Measurements from ENCODE around the gene VPS54.
"Not testable (repeated sequence)": the region's sequence is repeated elsewhere in the genome, so short reads cannot be mapped to it uniquely, and the experiment has no call there.

The VPS54 gene

DNA sequence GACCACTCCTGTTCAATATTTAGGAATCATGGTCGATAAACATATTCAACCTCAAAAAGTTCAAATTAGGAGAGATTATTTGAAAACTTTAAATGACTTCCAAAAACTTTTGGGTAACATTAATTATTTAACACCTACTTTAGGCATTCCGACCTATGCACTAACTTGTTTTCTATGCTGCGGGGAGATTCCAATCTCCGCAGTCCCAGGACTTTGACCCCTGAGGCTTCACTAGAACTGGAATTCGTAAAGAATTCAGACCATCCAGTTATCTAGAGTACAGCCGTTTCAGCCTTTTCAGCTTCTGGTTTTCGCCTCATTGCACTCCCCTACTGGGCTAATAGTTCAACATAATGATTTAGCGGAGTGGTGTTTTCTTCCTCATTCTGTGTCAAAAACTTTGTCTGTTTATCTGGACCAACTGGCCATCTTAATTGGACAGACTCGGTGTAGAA lies 26.1 kb downstream of the VPS54 start:
- not testable (repeated sequence) for DNase-seq

DNA sequence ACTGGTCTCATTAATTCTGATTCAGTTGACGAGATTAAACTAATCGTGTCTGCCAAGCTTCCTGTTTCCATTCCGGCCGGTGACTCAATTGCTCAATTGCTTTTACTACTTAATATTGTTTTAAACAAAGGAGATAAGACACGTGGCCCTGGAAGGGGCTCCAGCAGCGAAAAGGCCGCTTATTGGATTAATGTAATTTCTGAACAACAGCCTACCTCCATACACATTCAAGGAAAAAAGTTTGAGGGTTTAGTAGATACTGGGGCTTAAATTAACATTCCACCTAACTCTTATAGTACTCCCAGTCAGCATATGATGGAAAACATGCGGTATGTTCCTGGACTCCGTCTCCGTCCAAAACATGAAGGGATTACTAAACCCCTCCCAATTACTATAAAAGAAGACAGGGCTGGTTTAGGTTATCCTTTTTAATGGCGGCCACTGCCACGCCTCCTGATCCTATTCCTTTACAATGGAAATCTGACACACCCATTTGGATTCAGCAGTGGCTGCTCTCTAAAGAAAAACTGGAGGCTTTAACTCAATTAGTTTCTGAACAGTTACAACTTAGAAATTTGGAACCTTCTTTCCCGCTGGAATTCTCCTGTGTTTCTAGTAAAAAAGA lies 27.1 kb downstream of the VPS54 start:
- no peak for DNase-seq

DNA sequence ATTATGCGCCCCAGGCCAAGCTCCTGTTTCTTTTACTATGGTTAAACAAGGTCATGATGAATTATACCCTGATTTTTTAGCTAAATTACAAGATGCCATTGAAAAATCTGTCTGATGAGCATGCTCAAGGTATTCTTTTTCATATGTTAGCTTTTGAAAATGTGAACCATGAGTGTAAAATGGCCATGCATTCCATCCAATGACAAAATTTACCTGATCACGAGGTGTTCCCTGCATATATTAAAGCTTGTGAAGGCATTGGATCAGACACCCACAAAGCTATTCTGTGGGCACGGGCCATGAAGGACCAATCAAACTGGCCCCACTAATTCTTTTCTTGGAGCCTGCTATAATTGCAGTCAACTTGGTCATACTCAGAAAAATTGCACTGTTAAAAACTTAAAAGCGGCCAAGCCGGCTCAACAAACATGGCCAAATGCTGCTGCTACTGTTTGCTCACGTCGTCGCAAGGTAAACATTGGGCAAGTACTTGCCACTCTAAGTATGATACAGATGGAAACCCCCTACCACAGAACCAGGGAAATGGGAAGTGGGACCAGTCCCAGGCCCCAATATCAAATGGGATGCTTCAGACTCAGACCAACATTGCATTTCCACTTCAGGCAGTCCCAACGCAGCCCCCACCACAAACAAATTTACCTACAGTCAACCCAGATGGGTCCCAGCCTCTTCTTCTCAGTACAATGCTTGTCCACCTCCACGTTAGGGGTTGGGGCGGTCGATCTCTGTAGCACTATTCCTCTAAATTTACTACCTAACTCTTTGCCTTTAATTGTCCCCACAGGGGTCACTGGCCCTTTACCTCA lies 27.8 kb downstream of the VPS54 start:
- not testable (repeated sequence) for DNase-seq

DNA sequence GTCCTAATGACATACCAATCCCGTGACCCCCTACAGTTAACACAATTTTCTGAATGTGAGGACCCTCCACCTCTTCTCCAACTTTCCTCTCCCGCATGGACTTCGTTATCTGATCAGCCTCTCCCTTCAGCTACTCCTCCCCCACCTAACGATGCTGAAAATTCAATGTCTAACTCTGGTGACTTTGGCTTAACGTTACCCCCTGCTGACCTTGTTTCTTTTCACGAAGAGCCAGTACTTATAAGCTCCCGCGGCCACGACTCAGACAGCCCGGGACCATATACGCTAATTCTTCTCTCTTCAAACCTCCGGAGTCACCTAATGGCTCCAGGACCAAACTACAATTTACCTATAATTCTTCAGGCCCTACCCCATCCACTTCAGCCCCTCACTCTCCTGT lies 29.2 kb downstream of the VPS54 start:
- DNase-seq = no peak

DNA sequence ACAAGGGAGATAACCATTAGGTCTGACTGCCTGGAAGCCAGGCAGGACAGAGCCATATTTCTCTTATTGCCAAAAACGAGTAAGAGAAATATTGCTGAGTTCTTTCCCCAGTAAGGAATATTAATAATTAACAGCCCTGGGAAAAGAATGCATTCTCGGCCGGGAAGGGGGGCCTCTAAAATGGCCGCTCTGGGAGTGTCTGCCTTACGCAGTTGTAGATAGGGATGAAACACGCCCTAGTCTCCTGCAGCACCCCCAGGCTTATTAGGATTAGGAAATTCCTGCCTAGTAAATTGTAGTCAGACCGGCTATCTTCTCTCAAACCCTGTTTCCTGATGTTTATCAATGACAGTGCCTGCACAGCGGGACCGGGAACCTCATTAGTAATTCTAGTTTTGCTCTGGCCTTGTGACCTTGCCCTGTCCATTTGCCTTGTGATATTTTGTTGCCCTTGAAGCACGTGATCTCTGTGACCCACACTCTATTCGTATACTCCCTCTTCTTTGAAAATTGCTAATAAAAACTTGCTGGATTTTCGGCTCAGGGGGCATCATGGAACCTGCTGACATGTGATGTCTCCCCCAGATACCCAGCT lies 30.3 kb downstream of the VPS54 start:
- DNase-seq = not testable (repeated sequence)

DNA sequence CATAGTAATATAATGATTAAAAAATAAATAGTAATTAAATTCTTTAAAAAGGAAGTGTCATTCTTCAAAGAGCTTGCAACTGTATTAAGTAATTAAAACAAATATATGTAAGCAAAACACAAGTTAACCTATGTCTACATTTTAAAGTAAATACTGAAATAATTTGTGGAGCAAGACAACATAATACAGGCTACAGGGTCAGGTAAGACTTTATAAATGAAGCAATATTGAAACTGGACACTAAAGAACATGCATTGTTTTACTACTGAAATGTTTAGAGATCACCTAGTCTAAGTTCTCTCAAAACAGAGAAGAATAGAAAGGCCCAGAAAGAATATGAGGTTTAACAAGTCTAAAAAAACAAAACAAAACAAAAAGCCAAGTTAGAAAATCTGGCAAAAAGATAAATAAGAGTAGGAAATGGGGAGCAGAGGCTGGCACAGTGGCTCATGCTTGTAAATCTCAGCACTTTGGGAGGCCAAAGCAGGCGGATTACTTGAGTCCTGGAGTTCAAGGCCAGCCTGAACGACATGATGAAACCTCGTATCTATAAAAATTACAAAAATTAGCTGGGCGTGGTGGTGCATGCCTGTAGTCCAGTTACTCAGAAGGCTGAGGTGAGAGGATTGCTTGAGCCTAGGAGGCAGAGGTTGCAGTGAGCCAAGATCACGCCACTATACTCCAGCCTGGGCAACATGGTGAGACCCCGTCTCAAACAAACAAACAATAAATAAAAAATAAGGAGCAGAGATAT lies 34.4 kb downstream of the VPS54 start:
- no peak for DNase-seq

DNA sequence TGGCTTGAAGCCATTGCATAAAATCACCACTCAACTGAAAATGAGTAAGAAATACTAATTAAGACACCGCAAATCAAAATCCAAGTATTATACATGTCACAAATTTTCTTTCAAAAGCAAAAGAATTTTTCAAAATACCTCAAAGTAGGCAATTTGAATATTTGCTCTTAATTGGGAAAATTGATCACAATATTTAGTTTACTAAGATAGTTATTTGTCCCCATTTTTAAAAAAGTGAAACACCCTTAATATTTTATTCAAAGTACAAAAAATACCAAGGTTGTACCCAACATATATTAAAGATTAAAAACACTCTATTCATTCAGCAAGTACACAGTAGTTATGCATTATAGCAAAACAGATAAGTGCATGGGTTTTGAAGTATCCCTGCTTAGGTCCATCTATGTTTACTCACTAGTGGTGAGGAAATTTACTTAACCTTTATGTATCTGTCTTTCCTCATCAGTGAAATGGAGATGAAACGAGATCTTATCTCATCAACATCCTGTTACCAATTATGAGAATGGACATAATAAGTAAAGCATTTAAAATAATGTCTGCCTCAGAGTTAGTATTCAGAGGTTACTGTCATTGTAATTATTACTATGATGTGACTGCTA lies 35.1 kb downstream of the VPS54 start:
- no peak for DNase-seq

DNA sequence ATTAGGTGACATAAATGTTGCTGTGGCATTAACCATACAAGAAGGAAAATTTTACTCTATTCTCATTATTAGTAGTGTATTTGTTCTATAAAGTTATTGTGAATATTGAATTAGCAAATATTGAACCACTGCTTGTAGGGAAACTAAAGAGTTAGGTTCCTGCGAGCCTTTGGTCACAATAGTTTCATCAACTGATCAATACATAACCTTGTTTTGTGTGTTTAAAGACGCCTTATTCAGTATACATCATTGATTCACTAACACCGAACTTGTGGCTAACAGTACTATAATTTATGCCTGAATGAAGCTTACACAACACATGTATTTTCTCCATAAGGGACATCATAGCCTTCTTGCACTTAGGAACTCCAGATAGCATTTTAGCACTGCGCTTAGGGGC lies 36.9 kb downstream of the VPS54 start:
- DNase-seq = no peak

DNA sequence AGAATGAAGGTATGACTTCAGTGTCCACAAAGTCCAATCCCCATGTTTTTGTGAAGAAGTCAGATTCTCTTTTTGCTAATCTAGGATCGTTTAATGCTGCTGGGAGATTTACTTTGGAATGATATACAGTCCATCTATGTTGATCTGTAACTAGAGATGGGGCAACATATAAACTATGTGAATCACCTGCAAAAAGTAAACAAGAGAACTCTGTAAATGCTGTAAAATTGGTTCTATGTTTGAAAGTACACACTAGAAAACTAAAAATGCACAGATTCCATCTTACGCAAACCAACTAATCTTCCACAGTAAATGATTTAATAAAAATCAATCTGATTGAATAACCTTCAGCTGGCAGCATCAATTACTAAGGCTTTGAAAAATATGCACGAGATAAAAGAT lies 37.5 kb downstream of the VPS54 start:
- DNase-seq = no peak

DNA sequence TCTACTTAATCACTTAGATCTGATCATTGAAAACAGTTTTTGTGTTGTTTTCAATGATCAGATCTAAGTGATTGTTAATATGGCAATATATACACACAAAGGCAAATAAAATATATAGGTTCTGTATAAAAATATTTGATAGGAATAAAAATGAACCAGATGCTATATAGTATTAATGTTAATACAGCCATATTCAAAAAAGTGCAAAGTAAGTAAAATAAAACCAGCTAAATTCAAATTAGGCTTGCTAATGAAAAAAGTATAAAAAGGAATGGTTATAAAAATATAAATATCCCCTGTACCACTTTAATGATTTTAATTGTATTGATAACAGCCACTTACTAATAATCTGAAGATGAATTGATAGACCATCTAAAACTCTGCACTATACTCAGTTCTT lies 38.4 kb downstream of the VPS54 start:
- no peak for DNase-seq

DNA sequence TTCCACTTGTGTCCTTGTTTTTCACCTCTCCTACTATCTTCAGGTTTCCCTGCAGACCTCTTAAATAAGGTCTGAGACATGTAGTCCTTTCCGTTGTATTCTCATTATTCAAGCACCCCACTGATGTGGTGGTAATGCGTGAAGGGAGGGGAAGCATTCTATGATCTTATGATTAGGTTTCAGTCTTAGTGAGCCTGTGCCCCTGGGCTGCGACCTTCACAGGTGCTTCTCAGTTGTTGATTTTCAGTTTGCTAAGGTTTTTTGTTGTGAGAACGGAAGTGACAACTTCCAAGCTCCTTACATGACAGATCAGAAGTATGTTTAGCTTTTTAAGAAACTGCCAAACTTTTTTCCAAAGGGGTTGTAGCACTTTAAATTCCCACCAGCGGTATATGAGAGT lies 41.3 kb downstream of the VPS54 start:
- DNase-seq = no peak

DNA sequence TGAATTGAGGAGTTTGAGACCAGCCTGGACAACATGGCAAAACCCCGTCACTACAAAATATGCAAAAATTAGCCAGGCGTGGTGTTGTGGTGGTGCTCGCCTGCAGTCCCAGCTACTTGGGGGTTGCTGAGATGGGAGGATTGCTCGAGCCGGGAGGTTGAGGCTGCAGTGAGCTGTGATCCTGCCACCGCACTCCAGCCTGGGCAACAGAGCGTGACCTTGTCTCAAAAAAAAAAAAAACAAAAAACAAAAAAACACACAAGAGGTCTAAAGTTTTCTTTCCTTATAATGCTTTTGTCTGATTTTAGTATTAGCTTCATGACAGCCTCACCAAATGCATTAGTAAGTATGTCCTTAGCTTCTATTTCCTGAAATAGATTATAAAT lies 43.1 kb downstream of the VPS54 start:
- no peak for DNase-seq

DNA sequence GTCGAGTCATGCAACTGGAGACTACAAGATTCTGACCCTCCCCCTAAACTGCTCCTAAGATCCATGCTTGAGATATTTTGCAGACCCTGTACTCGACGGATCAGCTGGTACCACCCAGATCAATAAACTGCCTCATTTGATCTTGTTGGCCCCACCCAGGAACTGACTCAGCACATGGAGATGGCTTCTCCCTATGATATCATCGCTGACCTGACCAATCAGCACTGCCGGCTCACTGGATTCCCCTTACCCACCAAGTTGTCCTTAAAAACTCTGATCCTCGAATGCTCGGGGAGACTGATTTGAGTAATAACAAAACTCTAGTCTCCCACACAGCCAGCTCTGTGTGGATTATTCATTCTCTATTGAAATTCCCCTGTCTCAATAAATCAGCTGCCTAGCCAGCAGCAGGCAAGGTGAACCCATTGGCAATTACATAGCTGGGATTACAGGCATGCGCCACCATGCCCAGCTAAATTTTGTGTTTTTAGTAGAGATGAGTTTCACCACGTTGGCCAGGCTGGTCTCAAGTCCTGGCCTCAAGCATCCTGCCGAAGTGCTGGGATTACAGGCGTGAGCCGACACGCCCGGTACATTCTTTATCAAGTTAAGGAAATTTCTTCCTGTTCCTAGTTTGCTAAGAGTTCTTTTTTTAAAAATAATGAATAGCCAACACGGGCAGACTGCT lies 43.6 kb downstream of the VPS54 start:
- DNase-seq = no peak

DNA sequence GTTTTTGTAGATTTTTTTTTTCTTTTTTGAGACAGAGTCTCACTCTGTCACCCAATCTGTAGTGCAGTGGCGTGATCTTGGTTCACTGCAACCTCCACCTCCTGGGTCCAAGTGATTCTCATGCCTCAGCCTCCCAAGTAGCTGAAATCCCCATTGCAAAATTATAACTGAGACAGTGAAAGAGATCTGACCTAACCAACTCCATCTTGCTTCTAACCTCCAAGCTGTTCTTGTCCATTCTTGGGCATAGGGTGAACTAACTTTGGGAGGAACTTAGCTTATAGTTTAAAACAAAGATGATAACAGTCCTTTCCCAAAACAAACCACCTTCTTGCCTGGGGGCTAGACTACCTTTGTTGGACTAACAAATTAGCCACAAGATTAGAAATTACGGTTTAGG lies 44.2 kb downstream of the VPS54 start:
- DNase-seq = not testable (repeated sequence)

DNA sequence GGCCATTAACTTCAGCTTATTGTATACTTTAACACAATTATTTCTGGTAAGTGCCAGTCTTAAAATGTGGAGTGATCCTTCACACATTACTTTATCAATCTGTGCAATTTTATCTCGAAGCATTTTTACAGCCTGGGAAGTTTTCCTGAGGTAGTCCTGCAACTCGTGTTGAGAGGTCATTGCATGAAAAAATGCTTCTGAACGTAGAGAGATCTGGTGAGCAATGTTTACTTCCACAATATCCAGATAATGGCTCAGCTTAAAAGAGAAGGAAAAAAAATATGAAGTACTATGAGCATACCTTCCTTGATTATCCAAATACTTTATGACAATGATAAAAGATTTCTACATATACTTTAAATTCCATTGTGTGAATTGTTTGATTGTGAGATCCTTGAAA lies 57.0 kb downstream of the VPS54 start:
- no peak for DNase-seq

DNA sequence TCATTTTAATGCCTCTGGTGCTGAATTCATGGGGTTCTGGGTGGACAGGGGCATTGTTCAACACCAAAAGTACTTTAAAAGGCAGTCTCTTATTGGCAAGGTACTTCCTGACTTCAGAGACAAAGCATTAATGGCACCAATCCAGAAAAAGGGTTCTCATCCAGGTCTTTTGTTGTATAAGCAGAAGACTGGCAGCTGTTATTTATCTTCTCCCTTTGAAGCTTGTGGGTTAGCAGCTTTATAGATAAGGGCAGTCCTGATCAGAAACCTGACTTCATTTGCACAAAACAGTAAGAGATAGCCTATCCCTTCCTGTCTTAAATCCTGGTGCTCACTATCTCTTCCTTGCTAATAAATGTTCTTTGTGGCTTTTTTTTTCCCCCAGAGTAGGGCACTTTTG lies 68.8 kb downstream of the VPS54 start:
- no peak for DNase-seq

DNA sequence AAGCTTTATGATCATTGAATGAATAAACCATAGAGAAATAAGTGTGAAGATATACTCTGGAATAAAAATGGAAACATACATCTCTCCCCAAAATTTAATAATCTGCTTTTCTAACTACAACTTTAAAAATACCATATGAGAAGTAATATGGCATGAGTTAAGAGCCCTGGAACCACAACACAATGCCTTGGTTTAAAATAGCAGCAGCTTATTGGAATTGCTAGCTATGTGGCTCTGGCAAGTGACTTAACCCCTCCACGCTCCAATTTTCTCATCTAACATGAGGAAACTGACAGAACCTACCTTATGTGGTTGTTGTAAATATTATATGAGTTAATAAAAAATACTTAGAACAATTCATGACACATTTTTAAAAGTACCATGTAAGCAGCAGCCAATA lies 76.4 kb downstream of the VPS54 start:
- no peak for DNase-seq

DNA sequence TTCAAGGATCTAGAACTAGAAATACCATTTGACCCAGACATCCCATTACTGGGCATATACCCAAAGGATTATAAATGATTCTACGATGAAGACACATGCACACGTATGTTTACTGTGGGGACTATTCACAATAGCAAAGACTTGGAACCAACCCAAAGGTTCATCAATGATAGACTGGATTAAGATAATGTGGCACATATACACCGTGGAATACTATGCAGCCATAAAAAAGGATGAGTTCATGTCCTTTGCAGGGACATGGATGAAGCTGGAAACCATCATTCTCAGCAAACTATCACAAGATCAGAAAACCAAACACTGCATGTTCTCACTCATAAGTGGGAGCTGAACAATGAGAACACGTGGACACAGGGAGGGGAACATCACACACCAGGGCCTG lies 87.1 kb downstream of the VPS54 start:
- DNase-seq = not testable (repeated sequence)

DNA sequence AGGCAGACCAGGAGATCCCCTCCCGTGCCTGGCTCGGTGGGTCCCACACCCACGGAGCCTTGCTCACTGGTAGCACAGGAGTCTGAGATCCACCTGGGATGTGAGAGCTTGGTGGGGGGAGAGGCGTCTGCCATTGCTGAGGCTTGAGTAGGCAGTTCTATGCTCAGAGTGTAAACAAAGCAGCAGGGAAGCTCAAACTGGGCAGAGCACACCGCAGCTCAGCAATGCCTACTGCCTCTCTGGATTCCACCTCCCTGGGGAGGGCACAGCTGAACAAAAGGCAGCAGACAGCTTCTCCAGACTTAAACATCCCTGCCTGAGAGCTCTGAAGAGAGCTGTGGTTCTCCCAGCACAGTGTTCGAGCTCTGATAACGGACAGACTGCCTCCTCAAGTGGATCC lies 92.4 kb downstream of the VPS54 start:
- DNase-seq = peak; percentile 44

DNA sequence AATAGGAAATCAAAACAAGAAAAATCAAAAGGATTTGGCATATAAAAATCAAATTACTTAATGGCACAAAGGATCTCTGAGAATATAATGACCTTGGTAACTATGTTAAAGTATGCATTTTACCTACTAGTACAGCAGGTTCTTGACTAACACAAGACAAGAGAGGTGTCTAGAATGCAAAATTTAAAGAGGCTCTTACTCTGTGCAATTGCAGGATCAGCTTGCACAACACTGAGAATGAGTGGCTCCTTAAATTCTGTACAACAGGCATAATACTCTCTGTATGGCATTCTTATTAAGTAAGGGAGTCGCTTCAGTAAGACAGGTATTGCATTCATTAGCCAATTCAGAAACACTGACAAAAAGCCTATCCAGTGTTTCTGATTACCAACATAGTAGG lies 104.9 kb downstream of the VPS54 start:
- no peak for DNase-seq

DNA sequence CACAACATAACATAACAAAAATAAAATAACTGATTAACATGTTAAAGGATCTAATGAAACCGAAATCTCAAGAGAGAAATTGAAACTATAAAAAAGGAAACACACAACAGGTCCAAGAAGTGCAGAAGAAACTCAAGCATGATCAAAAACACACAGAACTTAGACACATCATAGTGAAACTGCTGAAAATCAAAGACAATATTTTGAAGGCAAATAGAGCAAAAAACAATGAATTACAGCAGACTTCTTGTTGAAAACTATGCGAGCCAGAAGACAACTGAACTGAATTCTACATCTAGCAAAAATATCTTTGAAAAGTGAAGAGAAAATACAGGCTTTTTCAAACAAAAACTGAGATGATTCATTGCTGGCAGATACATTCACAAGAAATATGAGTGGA lies 116.2 kb downstream of the VPS54 start:
- DNase-seq = no peak

DNA sequence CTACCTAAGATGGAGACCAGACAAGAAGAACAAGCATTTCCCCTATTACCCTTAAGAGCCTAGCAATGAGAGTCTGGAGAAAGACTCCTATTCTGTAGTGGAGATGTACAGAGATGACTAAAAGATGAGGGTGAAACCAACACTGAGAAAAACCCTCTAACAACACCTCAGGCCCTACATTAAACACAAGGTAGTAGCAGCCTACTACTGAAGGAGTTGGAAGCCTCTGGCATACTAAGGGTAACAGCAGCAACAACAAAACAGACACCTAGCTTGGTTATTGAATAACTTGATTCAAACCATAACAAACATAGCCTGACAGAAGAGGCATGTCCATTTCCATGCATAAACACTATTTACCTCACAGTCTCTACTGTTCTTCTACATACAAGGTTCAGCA lies 117.1 kb downstream of the VPS54 start:
- DNase-seq = no peak
